SU-DHL-6 (cell line): ENCODE measurements around the gene FAP.

Experiments
- CTCF ChIP-seq: fragments of 200-600 bp; sonication (generic); IDR thresholded peaks from one replicate; pipeline ENCODE4 v1.5.1; 2017; ENCODE audit warnings: antibody characterized with exemption, mild to moderate bottlenecking, low read length, moderate library complexity; ENCODE audit not compliant: insufficient read depth, poor library complexity, severe bottlenecking
- EZH2phosphoT487 ChIP-seq: fragments of 200-600 bp; sonication (generic), shearing (Covaris generic); conservative IDR thresholded peaks from 2 replicates; pipeline ENCODE4 v1.6.1; 2018; ENCODE audit warnings: mild to moderate bottlenecking, antibody characterized with exemption, low read length, moderate library complexity, mixed read lengths

GRCh38 chr2:162219426-162219825 lies 23.8 kb downstream of the FAP start:
- TF ChIP-seq CTCF (no peak), EZH2phosphoT487 (no peak)
